GM21825 (cell line): ENCODE data around the gene TMEM72.
A peak's percentile ranks its signal among the peaks of the same experiment; 100 is the strongest.

Experiments used
- ATAC-seq: cut with Tn5 transposase; IDR thresholded peaks from one replicate; pipeline ENCODE4 v1.9.1; 2021; ENCODE audit warnings: mild to moderate bottlenecking, moderate library complexity; ENCODE audit not compliant: unreplicated experiment

The TMEM72 gene

DNA sequence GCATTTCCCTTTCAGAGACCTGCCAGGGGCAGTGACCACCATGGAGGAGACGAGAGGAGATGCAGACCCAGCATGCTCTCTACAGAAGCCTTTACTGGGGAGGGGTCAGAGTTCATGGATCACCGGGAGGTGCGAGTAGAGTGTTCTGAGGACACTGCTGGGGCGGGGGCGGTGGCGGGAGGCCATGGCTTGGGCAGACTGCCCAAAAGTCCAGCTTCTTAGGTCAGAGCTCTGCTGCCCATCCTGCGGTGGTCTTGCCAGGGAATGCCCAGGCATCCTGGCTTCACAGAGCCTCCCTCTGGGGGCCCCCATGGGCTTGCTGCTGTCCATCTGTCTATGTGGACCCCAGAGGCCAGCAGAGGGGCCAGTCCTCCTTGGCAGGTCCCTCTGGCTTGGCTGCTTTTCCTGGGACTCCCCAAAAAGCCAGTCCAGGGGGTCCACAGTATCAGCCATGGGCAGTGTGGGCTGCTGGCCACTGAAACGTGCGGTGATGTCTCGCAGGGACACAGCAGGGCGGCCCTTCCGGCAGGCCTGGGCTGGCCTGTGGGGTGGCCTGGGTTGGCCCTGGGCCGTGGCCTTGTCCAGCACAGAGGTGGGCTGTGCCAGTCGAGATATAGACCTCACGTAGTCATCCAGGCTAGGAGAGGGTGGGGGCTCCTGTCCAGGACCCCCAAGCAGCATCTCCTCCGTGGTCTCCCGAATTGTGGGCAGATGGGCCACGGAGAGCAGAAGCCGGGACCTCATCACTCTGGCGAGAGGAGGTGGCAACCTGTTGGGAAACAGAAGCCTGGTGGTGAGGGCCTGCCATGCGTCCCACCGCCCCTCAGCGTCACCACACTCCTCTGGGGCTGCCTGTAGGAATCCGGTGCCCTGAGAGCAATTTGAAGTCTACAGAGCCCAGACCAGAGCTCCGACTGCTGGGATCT is 66.4 kb downstream of the TMEM72 start:
- no peak for ATAC-seq

DNA sequence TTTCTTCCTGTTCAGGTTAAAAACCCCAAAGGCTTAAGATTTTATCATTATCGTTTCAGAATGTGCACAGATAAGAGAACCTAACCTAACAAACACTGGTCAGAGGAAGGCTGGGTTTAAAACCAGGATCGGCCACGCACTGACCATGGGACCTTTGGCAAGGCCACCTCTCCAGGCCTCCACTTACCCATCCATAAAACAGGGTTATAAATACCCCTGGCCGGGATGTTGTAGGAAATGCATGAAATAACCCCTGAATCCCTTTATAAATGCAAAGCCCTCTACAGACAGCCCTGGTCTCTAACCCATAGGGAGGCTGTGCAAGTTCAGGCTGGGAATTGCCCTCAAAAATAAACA is 67.1 kb downstream of the TMEM72 start:
- no peak for ATAC-seq

DNA sequence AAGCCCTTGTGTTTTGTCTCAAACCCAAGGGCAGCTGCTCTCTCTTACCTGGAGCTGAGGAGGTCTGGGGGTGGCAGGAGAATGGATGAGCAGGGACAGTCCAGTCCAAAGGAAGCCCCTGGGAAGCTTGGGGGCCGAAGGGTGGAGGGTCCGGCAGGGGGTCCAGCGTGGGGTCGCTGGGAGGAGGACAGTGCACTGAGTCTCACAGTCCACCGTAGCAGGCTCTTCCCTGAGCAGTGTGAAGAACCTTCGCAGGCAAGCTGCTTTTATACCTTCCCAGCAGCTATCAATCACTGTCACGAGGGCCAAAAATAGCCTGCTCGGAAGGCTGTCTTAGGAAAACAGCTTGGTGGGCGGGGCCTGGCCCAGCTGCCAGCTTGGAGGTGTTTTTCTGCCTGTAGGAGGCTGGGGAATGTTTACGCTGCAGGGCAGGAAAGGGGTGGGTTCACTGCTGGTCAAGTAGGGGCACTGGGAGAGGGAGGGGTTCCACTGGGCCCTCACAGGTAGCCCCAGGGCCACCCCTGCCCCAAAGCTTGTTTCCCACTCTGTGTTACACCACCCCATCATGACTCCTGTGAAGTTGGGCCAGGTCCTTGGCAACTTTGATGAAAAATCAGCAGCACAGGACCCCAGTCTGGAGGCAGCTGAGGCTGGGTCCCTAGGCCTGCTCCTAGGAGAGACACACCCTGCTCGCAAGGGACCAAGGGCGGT is 67.6 kb downstream of the TMEM72 start, which contains the start of gene DEPP1:
Gene DEPP1, minus strand, starts transcription at position 240 of the 711 bp plus-strand sequence. CDS start 779 bp downstream, outside the sequence.
- peak; percentile 31 for ATAC-seq

DNA sequence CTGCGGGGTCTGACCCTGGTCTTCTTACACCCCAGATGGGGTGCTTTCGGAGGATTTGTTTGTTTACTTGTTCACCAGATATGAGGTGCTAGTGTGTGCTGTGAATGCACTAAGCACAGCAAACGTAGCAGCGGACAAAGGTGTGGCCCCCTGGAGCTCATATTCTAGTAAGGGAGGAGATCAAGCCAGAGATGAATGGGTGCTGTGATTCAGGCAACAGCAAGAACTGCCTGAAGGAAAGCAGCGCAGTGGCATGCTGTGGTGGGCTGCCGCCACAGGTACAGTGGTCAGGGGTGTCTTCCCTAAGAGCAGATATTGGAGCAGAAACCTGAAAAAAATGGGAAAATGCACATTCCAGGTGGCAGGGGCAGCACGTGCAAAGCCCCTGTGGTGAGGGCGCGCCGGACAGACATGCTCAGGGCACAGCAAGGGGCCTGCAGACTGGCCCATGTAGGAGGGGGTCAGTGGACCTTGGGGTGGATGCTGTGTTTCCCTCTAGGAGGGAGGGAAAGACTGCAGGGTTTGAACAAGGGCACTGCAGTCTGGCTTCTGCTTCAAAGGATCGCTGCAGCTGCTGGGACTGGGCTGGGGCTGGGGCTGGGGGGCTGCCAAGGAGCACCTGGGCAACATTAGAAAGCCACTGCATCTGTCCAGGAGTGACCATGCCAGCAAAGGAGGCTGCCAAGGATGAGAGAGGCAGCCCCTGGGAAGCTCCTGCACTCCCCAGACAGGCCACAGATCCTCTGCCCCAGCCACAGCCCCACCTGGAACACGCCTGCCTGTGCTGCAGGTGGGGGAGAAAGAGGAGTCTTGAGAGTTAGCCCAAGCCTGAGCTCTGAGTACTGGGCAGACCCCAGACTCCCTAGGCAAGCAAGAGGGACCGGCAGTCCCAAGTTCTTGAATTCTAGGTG is 68.4 kb downstream of the TMEM72 start:
- ATAC-seq = no peak

DNA sequence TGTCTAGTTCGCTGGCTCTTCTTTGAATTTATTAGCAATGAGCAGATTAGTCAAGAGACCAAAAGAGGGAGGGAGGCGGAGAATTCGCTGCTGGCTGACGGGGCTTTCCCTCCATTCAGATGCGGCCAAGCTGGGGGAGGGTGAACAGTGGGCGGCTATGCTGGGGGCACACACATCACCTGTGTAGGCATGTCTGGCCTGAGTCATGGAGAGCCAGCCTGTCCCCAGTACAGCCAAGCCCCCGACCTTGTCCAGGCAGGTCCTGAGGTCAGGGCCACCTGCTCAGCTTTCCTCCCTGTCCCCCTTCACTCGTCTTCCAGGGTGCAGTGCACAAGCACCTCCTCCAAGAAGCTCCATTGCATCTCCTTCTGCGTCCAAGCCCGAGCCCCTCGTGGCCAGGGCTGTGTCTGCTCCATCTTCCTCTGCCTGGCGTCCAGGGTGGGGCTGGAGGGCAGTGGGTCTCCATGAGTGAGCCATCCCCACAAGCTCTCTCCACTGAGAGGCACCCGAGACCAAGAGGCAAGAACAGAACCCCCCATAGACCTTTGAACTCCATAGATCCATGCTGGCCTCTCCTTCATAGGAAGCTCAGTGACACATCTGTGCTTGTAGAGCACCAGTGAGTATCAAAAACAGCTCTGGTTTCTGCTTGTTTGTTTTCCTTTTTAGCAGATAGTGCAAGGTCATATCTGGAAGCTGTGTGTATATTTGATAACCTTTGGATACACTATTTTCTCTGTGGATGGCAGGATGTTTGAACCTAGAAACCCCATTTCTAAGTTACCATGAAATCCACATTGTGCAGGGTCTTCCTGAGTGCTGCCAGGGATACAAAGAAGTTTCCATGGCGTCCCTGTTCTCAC is 69.4 kb downstream of the TMEM72 start:
- no peak for ATAC-seq

DNA sequence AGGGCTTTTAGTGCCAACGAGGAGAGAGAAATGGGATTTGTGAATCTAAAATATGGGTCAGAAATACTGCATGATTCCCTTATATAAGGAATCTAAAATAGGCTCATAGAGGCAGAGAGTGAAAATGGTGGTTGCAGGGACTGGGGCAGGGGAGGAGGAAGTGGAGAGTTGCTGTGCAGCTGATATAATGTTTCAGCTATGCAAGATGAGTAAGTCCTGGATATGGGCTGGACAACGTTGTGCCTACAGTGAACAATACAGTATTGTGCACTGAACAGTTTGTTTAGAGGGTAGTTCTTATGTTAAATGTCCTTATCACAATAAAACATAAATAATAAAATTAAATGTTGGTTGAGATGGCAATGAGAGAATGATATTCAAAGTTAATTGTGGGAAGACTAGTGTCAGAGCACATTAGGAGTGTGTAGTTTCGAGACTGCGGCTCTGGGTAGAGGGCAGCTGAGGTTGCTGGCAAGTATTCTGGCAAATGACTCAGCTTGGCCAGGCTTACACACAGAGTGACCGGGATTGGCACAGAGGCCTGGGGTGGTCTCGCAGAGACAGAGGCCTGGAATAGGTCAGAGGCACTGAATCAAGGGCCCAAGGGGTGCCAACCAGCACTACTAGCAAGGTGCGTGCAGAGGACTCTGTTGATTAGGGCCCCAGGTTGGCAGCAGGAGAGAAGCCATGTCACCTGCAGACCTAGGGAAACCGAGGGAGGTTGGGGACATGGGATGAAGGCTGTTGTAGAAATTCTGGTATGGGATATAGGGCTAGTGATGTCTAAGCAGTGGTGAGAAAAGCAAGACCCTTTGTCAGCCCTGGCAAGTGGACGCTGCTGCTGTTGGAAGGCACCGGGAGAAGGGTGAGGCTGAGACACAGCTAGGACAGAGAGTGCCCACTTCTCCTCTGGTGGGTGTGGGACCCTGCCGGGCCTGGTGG is 70.3 kb downstream of the TMEM72 start:
- peak; percentile 39 for ATAC-seq

DNA sequence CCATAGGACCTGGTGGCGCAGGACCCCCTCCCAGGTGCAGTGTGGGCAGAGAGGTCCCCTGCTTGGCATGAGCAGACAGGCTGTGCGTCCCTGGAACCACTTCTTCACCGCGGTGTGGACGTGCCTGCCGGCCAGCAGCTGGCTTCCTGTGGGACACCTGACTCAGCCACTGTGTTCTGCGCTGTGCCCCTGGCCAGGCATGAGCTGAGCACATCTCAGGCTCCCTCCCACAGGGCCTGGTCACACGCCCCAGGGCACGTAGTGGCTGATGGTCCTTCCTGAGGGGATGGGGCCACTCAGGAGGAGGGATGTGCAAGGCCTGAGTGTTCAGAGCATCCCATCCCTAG is 71.0 kb downstream of the TMEM72 start:
- no peak for ATAC-seq

DNA sequence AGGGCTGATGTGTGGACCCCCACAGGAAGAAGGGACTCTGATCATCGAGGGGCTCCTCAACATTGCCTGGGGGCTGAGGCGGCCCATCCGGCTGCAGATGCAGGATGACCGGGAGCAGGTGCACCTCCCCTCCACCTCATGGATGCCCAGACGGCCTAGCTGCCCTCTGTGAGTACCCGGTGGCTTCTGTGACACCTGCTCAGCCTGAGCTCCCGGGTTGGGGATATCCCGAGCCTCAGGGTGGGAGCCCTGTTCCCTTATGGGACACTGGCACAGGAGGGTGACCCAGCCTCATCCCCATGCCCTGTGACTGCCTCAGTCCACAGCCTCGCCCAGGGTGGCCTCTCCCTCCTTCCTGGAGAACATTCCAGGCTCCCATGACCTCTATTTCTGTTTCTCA is 71.4 kb downstream of the TMEM72 start:
- ATAC-seq = no peak

DNA sequence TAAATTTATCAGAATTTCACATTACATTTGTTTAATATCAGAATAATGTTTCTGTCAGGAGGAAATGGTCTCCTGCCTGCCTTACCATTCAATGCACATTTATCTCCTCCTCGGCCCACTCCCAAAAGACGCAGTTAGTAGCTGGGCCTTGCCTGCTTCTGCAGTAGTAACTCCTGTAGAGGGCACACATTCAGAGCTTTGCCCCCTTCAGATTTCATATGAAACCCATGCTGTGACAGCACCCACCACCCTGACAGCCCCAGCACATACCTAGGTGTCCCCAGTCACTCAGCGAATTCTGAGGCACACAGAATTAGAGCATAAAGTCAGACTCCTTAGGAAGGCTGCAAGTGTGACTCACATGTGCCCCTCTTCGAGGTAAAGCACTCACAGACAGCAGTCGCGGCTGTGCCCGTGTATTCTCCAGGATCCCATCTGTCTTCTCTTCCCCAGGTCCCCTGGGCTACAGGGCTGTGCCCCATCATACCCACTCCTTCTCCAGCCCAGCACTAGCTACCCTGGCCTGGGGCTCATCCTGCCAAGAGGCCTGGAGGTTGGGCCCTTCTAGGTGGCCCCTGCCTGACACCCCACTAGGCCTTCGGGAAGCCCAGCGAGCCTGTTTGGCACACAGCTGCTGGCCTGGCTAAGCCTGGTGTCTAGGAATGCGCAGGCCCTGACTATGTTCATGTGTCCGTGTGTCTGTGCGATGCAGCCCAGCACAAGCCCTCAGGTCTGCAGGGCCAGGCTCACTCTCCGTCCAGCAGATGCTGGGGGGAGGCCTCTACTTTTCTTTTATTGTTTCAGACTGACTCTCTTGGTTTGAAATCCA is 72.1 kb downstream of the TMEM72 start:
- no peak for ATAC-seq

DNA sequence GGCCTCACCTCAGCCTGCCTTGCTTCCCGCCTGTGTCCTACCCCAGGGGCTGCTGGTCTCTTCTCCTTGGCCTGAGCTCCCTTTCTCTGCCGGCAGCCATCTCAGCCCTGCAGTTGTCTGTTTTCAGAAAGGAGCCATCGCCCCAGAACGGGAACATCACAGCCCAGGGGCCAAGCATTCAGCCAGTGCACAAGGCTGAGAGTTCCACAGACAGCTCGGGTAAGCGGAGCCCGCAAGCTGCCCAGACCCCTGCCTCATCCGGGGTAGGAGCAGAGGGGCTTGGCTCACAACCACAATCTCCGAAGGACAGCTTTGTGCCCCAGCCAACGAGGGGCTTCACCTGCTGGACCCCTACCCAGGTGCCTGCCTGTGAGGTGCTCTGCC is 72.8 kb downstream of the TMEM72 start:
- ATAC-seq = no peak

DNA sequence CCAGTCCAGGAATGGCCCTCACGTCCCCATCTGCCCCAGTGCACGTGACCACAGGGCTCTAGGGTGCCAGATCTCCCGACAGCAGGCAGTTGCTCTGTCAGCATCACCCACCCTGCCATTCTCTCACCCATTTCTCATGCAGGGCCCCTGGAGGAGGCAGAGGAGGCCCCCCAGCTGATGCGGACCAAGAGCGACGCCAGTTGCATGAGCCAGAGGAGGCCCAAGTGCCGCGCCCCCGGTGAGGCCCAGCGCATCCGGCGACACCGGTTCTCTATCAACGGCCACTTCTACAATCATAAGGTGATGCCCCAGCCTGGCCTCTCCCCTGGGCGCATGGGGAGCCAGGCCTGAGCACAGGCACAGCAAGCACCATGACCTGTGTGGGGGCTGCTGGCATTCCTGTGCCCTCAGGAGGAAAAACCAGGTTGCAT is 73.5 kb downstream of the TMEM72 start:
- no peak for ATAC-seq

DNA sequence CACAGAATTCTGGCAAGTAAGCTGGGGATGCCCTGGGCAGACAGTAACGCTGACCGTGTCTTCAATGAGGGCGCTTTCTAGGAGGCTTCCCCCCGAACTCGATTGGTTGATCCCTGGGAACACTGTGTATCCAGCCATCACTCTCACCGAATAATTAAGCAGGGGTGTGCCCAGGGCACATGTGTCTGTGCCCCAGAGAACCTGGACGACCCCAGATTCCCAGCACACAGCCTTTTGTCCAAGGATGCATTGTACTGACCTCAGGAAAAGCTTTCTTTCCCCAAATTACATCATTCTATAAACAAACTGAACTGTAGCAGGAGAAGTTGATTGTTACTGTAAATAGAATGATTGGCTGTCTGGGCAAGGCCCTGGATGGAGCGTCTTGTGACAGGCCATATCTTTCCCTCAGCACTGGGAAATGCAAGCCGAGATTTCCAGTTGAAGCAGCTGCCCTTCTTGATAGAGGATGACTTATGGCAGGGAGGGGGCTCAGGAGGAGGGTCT is 74.1 kb downstream of the TMEM72 start:
- ATAC-seq = no peak

DNA sequence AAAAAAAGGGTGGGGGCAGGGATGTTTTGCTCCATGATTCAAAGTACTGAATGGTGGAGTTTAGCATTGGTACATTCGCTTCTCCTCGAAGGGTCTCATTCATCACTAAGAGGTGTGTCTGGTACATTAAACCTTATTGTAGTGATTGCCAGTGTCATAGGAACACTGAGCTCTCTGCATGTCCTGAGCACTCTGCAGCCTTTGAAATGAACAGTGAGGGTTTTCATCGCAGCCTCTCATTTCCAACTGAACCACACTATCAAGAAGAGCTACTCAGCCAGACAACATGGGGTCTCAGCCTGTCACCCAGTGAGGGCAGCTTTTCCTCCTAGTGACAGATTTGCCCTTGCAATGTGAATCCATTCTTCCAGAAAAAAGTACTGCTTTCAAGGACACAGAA is 75.0 kb downstream of the TMEM72 start:
- ATAC-seq = no peak
